Keratinocyte (primary cell): ENCODE data around the gene ERC1. TPM values are rescaled to one million over a fixed set of nuclear protein-coding genes. Genes with fewer than 3 reads are reported as not detected.
A peak's percentile ranks its signal among the peaks of the same experiment; 100 is the strongest.

Source experiments
- DNase-seq: peaks from one replicate; pipeline ENCODE4 v3.0.0-alpha.2; 2011; ENCODE audit warnings: low read depth, missing footprints, low spot score
- FAIRE-seq: peaks from 2 replicates; lab custom pipeline; 2011; peaks lifted over from hg19 to GRCh38; lab: Jason Lieb, UNC
- H2AFZ ChIP-seq: 2 replicates; pipeline ENCODE4 v1.6.0; 2012; ENCODE audit warnings: low read length, control low read depth, inconsistent platforms; ENCODE audit not compliant: control insufficient read depth
- H3K27ac ChIP-seq: 2 replicates; pipeline ENCODE4 v1.5.1; 2011; ENCODE audit warnings: low read length; ENCODE audit not compliant: control insufficient read depth, insufficient read depth
- H3K27me3 ChIP-seq: 3 replicates; pipeline ENCODE4 v1.6.0; 2011; ENCODE audit warnings: low read length; ENCODE audit not compliant: control insufficient read depth, insufficient read depth; ENCODE audit errors: extremely low read depth
- H3K36me3 ChIP-seq, 2 experiments: 2 replicates in 1 of 2; 3 replicates in 1 of 2; pipeline ENCODE4 v1.5.1; 2011; ENCODE audit warnings: low read length in 2 of 2, mild to moderate bottlenecking in 1 of 2; ENCODE audit not compliant: control insufficient read depth in 2 of 2, insufficient read depth in 2 of 2; ENCODE audit errors: extremely low read depth in 1 of 2
- H3K4me1 ChIP-seq: 3 replicates; pipeline ENCODE4 v1.5.1; 2011; ENCODE audit warnings: low read length; ENCODE audit not compliant: control insufficient read depth, insufficient read depth; ENCODE audit errors: extremely low read depth
- H3K4me2 ChIP-seq: 3 replicates; pipeline ENCODE4 v1.6.0; 2011; ENCODE audit warnings: low read depth, low read length; ENCODE audit not compliant: control insufficient read depth, insufficient read depth; ENCODE audit errors: extremely low read depth
- H3K4me3 ChIP-seq, 3 experiments: fragments of 200-600 bp in 1 of 3; sonication (generic) in 1 of 3; 2 replicates in 2 of 3; 3 replicates in 1 of 3; pipeline ENCODE4 v1.5.1; 2011 to 2016; ENCODE audit warnings: low read length in 3 of 3, mild to moderate bottlenecking in 3 of 3, control low read depth in 2 of 3, inconsistent platforms in 1 of 3, low read depth in 1 of 3, mixed read lengths in 1 of 3, mixed run types in 1 of 3, moderate library complexity in 1 of 3; ENCODE audit not compliant: control insufficient read depth in 2 of 3, insufficient read depth in 2 of 3; ENCODE audit errors: extremely low read depth in 1 of 3
- H3K79me2 ChIP-seq: 2 replicates; pipeline ENCODE4 v1.6.0; 2012; ENCODE audit warnings: low read length; ENCODE audit not compliant: control insufficient read depth, insufficient read depth
- H3K9ac ChIP-seq: 3 replicates; pipeline ENCODE4 v1.6.0; 2011; ENCODE audit warnings: low read length; ENCODE audit not compliant: control insufficient read depth, insufficient read depth; ENCODE audit errors: extremely low read depth
- H3K9me1 ChIP-seq: 3 replicates; pipeline ENCODE4 v1.6.0; 2011; ENCODE audit warnings: low read length; ENCODE audit not compliant: control insufficient read depth, insufficient read depth; ENCODE audit errors: extremely low read depth
- H3K9me3 ChIP-seq: 2 replicates; pipeline ENCODE4 v1.5.1; 2012; ENCODE audit warnings: low read depth, low read length; ENCODE audit not compliant: control insufficient read depth
- H4K20me1 ChIP-seq: 3 replicates; pipeline ENCODE4 v1.6.0; 2011; ENCODE audit warnings: low read length; ENCODE audit not compliant: control insufficient read depth, insufficient read depth; ENCODE audit errors: extremely low read depth
- CTCF ChIP-seq, 3 experiments: IDR thresholded peaks in 1 of 3; conservative IDR thresholded peaks in 1 of 3; optimal IDR thresholded peaks in 1 of 3; 2 replicates in 2 of 3; 3 replicates in 1 of 3; pipeline versions ENCODE3 to v1.5.1; 2011; ENCODE audit warnings: low read length in 3 of 3, mild to moderate bottlenecking in 3 of 3, moderate library complexity in 2 of 3, control low read depth in 1 of 3, inconsistent platforms in 1 of 3; ENCODE audit not compliant: insufficient read depth in 2 of 3; ENCODE audit errors: extremely low read depth in 1 of 3
- EZH2 ChIP-seq: IDR thresholded peaks from one replicate; pipeline ENCODE4 v1.6.1; 2012; ENCODE audit warnings: inconsistent platforms, mild to moderate bottlenecking, low read length, moderate library complexity
- dilution Hi-C: fragments of 300-500 bp; cut with MboI; formaldehyde crosslinking; loops from one replicate; pipeline ENCODE4 v1.7.0; 2020; ENCODE audit warnings: low sequenced_read_pairs; ENCODE audit not compliant: extremely low pct_ligation_motif_present
- polyA plus RNA-seq, 5 experiments: library from polyadenylated mRNA; depleted of rRNA in 3 of 5; stranded (reverse) in 3 of 5; stranded (forward) in 1 of 5; unstranded in 1 of 5; fragments of >200 nt; gene quantifications; 1 replicate in 1 of 5; 2 replicates in 3 of 5; 3 replicates in 1 of 5; pipeline versions ENCODE4 v1.2.1 to v1.2.3, GENCODE V29; 2011 to 2012; ENCODE audit warnings: missing spikeins in 2 of 5, low read depth in 1 of 5, low replicate concordance in 1 of 5

The ERC1 gene
- polyA plus RNA-seq, 1 donor (not counting 4 experiments of a cell fraction or from before 2014, with no cell fraction given) = 16.1 TPM

GRCh38 chr12:981961-982360 lies 9.1 kb upstream of the ERC1 start:
- no peaks in the 10 kb centered on the region for H3K36me3 ChIP-seq
- H3K4me1 ChIP-seq = peaks cover 4% of the 10 kb centered on the region
- H3K4me3 ChIP-seq = no peak overlapping the region
- no peak overlapping the region for H3K9ac ChIP-seq
- no peak overlapping the region for H3K4me2 ChIP-seq
- dilution Hi-C loops = no loop called here
- no peak for TF ChIP-seq CTCF (optimal IDR thresholded peaks at IDR 0.05 in 1 of 3, IDR thresholded peaks at IDR 0.05 in 1 of 3, conservative IDR thresholded peaks at IDR 0.05 in 1 of 3; ENCODE audit: extremely low read depth in 1 of 3, insufficient read depth in 2 of 3, low read length in 3 of 3)
- no peak for TF ChIP-seq EZH2
- FAIRE-seq (no peak), DNase-seq (no peak)
- no peaks in the 10 kb centered on the region for H3K9me3 ChIP-seq
- H2AFZ ChIP-seq = no peak overlapping the region
- no peaks in the 10 kb centered on the region for H3K79me2 ChIP-seq
- H3K27ac ChIP-seq = no peak overlapping the region
- no peaks in the 10 kb centered on the region for H4K20me1 ChIP-seq
- H3K9me1 ChIP-seq = no peaks in the 10 kb centered on the region
- H3K27me3 ChIP-seq = no peaks in the 10 kb centered on the region

- no peak for DNase-seq
Measured at GRCh38 chr12:988646-989045, 2.4 kb upstream of the ERC1 start.

More at GRCh38 chr12:988646-989045, 2.4 kb upstream of the ERC1 start:
- no peak for FAIRE-seq
- Histone ChIP-seq H3K79me2 (peaks cover 25% of the 10 kb centered on the region), H3K27me3 (no peaks in the 10 kb centered on the region), H3K9me3 (no peaks in the 10 kb centered on the region), H3K27ac (no peak overlapping the region), H4K20me1 (no peaks in the 10 kb centered on the region), H3K4me1 (peaks cover 26% of the 10 kb centered on the region), H2AFZ (no peak overlapping the region), H3K9me1 (no peaks in the 10 kb centered on the region), H3K4me3 (no peak overlapping the region), H3K4me2 (peak overlapping the region; percentile 95), H3K36me3 (no peaks in the 10 kb centered on the region), H3K9ac (no peak overlapping the region)
- dilution Hi-C loops = no loop called here
- TF ChIP-seq CTCF (optimal IDR thresholded peaks at IDR 0.05 in 1 of 3, IDR thresholded peaks at IDR 0.05 in 1 of 3, conservative IDR thresholded peaks at IDR 0.05 in 1 of 3; ENCODE audit: extremely low read depth in 1 of 3, insufficient read depth in 2 of 3, low read length in 3 of 3) = no peak
- TF ChIP-seq EZH2 = no peak
